ENCODE data around the gene ZRANB1.
"Not testable (repeated sequence)": the region's sequence is repeated elsewhere in the genome, so short reads cannot be mapped to it uniquely, and the experiment has no call there.

Gene ZRANB1

DNA sequence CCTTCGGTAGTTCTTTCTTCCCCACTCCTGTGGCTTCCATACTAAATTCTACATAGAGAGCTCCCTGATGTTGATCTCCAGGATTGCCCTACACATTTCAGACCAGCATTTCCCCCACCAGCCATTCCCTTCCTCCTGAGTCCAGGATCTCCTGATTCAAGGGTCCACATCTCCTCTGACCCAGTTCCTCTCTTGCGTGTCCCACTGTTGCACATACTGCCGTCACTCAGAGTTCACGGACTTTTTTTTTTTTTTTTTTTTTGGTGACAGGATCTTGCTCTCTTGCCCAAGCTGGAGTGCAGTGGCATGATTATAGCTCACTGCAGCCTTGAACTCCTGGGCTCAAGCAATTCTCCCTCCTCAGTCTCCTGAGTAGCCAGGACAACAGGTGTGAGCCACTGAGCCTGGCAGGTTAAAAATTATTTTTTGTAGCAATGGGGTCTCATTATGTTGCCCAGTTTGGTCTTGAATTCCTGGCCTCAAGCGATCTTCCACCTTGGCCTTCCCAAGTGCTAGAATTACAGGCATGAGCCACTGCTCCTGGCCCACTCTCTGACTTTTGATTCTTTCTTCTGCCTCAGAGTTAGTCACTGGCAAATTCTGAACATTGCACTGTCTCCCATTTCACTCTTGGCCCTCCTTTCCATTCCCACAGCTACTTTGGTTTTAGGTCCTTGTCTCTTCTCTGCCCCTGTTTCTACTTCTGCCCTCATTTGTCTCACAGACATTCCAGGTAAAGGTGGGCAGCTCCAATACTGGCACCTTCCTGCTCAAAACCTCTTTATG is 29.6 kb upstream of the ZRANB1 start:
- Histone ChIP-seq H3K9me3 (ENCODE audit: low read length) (no peaks in the 10 kb centered on the region), H3K9ac (ENCODE audit: low read length) (no peak overlapping the region), H3K27me3 (ENCODE audit: insufficient read depth, low read length) (no peaks in the 10 kb centered on the region), H3K4me1 (ENCODE audit: insufficient read depth, low read length, severe bottlenecking) (peaks cover 9% of the 10 kb centered on the region), H2AFZ (ENCODE audit: low read length) (no peak overlapping the region), H3K4me3 (ENCODE audit: low read depth, low read length, poor library complexity, severe bottlenecking) (no peak overlapping the region), H3F3A (ENCODE audit: insufficient read depth, low read length) (no peaks in the 10 kb centered on the region), H3K27ac (ENCODE audit: low read depth, low read length, poor library complexity, severe bottlenecking) (no peak overlapping the region), H3K79me2 (ENCODE audit: insufficient read depth, low read length) (no peaks in the 10 kb centered on the region), H3K9me2 (ENCODE audit: low read depth, low read length) (no peaks in the 10 kb centered on the region), H3K4me2 (ENCODE audit: low read length) (no peak overlapping the region), H4K20me1 (ENCODE audit: insufficient read depth, low read length) (no peaks in the 10 kb centered on the region), H3K36me3 (ENCODE audit: insufficient read depth, low read length) (no peaks in the 10 kb centered on the region)
- TF ChIP-seq, protein P1, sequence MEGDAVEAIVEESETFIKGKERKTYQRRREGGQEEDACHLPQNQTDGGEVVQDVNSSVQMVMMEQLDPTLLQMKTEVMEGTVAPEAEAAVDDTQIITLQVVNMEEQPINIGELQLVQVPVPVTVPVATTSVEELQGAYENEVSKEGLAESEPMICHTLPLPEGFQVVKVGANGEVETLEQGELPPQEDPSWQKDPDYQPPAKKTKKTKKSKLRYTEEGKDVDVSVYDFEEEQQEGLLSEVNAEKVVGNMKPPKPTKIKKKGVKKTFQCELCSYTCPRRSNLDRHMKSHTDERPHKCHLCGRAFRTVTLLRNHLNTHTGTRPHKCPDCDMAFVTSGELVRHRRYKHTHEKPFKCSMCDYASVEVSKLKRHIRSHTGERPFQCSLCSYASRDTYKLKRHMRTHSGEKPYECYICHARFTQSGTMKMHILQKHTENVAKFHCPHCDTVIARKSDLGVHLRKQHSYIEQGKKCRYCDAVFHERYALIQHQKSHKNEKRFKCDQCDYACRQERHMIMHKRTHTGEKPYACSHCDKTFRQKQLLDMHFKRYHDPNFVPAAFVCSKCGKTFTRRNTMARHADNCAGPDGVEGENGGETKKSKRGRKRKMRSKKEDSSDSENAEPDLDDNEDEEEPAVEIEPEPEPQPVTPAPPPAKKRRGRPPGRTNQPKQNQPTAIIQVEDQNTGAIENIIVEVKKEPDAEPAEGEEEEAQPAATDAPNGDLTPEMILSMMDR (IDR thresholded peaks at IDR 0.05; ENCODE audit: low read length): no peak
- TF ChIP-seq EZH2 (IDR thresholded peaks at IDR 0.05; ENCODE audit: borderline replicate concordance, low read length): no peak

DNA sequence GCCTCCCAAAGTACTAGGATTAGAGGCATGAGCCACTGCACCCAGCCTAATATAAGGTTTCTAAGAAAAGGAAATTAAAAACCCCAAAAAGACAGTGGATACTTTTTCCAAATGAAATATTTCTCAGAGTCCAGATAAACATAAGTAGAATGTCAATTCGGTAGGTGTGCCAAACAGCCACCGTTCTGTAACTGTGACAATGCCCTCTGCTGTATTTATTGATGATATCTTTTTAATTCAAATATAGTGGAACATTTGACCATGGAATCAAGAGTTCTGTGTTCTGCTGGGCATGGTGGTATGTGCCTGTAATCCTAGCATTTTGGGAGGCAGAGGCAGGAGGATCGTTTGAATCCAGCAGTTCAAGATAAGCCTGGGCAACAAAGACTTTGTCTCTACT is 28.8 kb upstream of the ZRANB1 start:
- no peaks in the 10 kb centered on the region for H3K9me3 ChIP-seq (ENCODE audit: low read length)
- no peaks in the 10 kb centered on the region for H3K36me3 ChIP-seq (ENCODE audit: insufficient read depth, low read length)
- no peak overlapping the region for H2AFZ ChIP-seq (ENCODE audit: low read length)
- peaks cover 8% of the 10 kb centered on the region for H3K79me2 ChIP-seq (ENCODE audit: insufficient read depth, low read length)
- H3K4me1 ChIP-seq (ENCODE audit: insufficient read depth, low read length, severe bottlenecking): peaks cover 13% of the 10 kb centered on the region
- no peak overlapping the region for H3K4me3 ChIP-seq (ENCODE audit: low read depth, low read length, poor library complexity, severe bottlenecking)
- no peaks in the 10 kb centered on the region for H3F3A ChIP-seq (ENCODE audit: insufficient read depth, low read length)
- no peaks in the 10 kb centered on the region for H3K27me3 ChIP-seq (ENCODE audit: insufficient read depth, low read length)
- no peak overlapping the region for H3K4me2 ChIP-seq (ENCODE audit: low read length)
- no peaks in the 10 kb centered on the region for H3K9me2 ChIP-seq (ENCODE audit: low read depth, low read length)
- no peaks in the 10 kb centered on the region for H4K20me1 ChIP-seq (ENCODE audit: insufficient read depth, low read length)
- no peak overlapping the region for H3K27ac ChIP-seq (ENCODE audit: low read depth, low read length, poor library complexity, severe bottlenecking)
- TF ChIP-seq, protein P1 (IDR thresholded peaks at IDR 0.05; ENCODE audit: low read length): no peak
- TF ChIP-seq EZH2 (IDR thresholded peaks at IDR 0.05; ENCODE audit: borderline replicate concordance, low read length): no peak
- H3K9ac ChIP-seq (ENCODE audit: low read length): no peak overlapping the region

- not testable (repeated sequence) for H3K9me2 ChIP-seq (ENCODE audit: low read depth, low read length); H3K9ac ChIP-seq (ENCODE audit: low read length); H2AFZ ChIP-seq (ENCODE audit: low read length); H3K4me3 ChIP-seq (ENCODE audit: low read depth, low read length, poor library complexity, severe bottlenecking); H3K36me3 ChIP-seq (ENCODE audit: insufficient read depth, low read length); H3K4me2 ChIP-seq (ENCODE audit: low read length); H3K9me3 ChIP-seq (ENCODE audit: low read length); H3K27ac ChIP-seq (ENCODE audit: low read depth, low read length, poor library complexity, severe bottlenecking); H4K20me1 ChIP-seq (ENCODE audit: insufficient read depth, low read length); H3K27me3 ChIP-seq (ENCODE audit: insufficient read depth, low read length); H3F3A ChIP-seq (ENCODE audit: insufficient read depth, low read length)
- H3K4me1 ChIP-seq (ENCODE audit: insufficient read depth, low read length, severe bottlenecking): peaks cover 22% of the 10 kb centered on the region
- peaks cover 20% of the 10 kb centered on the region for H3K79me2 ChIP-seq (ENCODE audit: insufficient read depth, low read length)
These were observed 27.5 kb upstream of the ZRANB1 start for GRCh38 chr10:124914398-124914797.

GRCh38 chr10:124916098-124916584 is 25.8 kb upstream of the ZRANB1 start:
- H3K27ac ChIP-seq (ENCODE audit: low read depth, low read length, poor library complexity, severe bottlenecking): no peak overlapping the region

More at GRCh38 chr10:124916098-124916584, 25.8 kb upstream of the ZRANB1 start:
- Histone ChIP-seq H3K79me2 (ENCODE audit: insufficient read depth, low read length) (peaks cover 33% of the 10 kb centered on the region), H4K20me1 (ENCODE audit: insufficient read depth, low read length) (no peaks in the 10 kb centered on the region), H3K4me2 (ENCODE audit: low read length) (peak overlapping the region; percentile 83), H3K36me3 (ENCODE audit: insufficient read depth, low read length) (no peaks in the 10 kb centered on the region), H3K27me3 (ENCODE audit: insufficient read depth, low read length) (no peaks in the 10 kb centered on the region), H3K9ac (ENCODE audit: low read length) (peak overlapping the region; percentile 77), H3K4me1 (ENCODE audit: insufficient read depth, low read length, severe bottlenecking) (peaks cover 22% of the 10 kb centered on the region), H3K9me2 (ENCODE audit: low read depth, low read length) (no peaks in the 10 kb centered on the region), H3F3A (ENCODE audit: insufficient read depth, low read length) (no peaks in the 10 kb centered on the region), H3K4me3 (ENCODE audit: low read depth, low read length, poor library complexity, severe bottlenecking) (peak overlapping the region; percentile 71), H3K9me3 (ENCODE audit: low read length) (no peaks in the 10 kb centered on the region), H2AFZ (ENCODE audit: low read length) (peak overlapping the region; percentile 27; the same call in 1 of the 2 replicates)
- TF ChIP-seq, protein P1 (IDR thresholded peaks at IDR 0.05; ENCODE audit: low read length): no peak
- no peak for TF ChIP-seq EZH2 (IDR thresholded peaks at IDR 0.05; ENCODE audit: borderline replicate concordance, low read length)

Data from OCI-LY1 (cell line).